Right lung (tissue), 5 donors: ENCODE results near the gene PRSS3. TPM values are rescaled to one million over a fixed set of nuclear protein-coding genes. Genes with fewer than 3 reads are reported as not detected.
"Not testable (repeated sequence)": the region's sequence is repeated elsewhere in the genome, so short reads cannot be mapped to it uniquely, and the experiment has no call there.

ENCODE experiments used
- DNase-seq, 2 donors: peaks; one replicate each; pipeline ENCODE4 v3.0.0-alpha.2; 2013
- polyA plus RNA-seq, 5 donors: library from polyadenylated mRNA; unstranded; fragments of 120-200 nt; gene quantifications; one replicate each; pipeline versions ENCODE4 v1.2.1 to v1.2.3, GENCODE V29; 2013; ENCODE audit warnings: inconsistent platforms in 1 of 5, low replicate concordance in 1 of 5; ENCODE audit not compliant: insufficient read length in 5 of 5, insufficient read depth in 1 of 5

PRSS3 gene
- polyA plus RNA-seq, 5 donors, result 0.29 to 0.83 (median 0.63) TPM; not detected in 2

DNA sequence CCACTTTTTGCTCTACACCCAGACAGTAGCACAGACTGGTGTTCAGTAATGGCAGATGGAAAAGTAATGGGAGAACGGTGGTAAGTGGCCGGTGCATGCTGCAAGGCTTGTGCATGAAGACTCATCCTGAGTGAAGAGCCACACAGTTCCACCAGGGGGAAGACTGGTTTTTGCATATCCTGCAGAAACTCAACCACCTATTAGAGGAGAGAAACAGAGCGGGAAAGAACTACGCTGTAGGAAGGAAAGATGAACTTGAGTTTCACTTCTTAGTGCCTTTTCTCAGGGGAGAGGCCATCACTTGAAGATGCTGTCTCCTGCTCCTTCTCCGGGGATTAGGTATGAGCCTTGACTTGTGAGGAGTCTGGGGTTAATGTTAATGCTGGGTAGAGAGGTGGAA, 9.4 kb upstream of the PRSS3 start:
- no peak for DNase-seq

DNA sequence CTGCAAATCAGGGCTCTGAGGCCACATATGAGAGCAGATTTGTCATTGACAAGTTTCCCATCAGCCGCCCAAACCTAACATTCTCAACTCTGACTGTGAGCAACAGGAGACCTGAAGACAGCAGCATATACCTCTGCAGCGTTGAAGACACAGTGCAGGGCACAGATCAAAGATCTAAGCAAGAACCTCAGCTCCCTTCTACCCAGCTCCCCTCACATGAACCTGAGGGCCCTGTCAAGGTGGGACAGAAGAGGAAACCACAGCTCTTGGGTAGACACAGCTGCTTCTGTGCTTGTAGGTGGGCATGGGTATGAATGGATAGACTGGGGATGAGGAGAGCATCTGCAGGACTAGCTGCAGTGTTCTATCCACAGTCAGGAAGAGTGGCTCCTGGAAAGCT, 8.7 kb upstream of the PRSS3 start:
- no peak for DNase-seq

DNA sequence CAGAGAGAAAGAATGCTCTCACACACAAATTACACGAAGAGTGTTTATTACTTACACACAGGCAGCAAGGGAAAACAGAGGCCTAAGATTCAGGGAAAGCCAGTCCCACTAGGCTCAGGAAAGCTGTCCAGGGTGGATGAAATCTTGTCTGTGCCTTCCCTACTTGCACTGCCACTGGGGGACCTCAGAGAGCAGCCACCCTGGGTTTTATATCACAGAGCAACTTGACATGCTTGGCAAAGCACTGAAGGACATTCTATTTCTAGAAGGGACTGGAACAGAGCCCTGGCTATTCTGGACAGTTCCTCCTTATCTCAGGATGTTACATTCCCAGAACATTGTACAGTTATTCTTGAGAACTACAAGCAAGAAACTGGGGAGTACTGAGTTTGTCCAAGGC, 7.5 kb upstream of the PRSS3 start:
- DNase-seq, result no peak

DNA sequence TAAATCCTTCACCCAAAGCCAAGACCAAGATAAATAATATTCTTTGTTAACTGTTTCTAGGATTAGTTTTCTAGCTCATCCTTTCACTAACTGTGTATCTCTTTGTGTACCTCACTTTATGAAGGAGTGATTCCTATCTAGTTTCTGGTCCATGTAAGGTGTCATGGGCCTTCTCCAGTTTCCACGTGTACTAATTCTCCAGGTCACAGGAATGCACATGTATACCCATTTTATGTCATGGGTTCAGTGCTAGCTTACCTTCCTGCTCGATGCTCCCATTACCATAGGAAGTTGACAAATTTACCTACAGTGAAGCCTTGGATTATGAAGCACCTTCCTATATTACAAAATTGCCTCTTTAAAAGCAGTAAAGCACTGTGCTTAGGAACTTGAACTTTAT, 5.9 kb upstream of the PRSS3 start:
- not testable (repeated sequence) for DNase-seq

DNA sequence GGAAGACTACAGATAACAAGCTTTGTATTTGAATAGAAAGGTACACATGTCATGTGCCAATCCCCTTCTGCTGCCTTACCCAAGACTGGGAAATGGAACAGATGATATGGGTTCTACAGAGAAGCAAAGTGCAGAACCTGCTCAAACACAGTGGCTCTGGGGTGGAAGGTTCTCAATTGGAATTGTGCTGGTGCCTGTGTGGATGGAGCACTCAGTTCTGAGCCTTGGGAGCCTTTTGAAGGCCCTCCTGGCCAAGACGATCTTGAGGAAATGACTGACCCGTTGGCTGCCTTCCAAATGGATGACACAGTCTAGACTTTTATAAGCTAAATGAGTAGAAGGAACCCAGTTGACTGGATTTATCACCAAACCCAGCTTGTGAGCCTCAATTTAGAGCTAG, 4.2 kb upstream of the PRSS3 start:
- DNase-seq, result no peak

DNA sequence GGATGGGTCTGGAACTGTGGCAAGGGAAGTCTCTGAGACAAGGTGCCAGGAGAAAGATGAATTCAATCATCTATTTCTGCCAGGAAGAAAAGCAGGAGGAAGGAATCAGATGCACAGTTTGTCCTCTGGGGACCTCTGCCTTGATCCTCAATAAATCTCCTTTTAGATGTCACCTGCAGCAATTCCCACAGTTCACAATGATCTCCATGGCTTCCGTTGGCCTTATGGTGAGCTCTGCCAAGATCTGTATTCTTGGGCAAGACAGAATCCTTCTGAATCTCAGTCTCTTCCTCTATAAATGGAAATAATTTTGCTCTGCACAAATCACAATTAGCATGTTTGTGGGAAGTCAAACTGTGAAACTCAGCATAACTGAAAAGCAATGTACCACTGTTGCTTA, 1.9 kb upstream of the PRSS3 start:
- DNase-seq, result not testable (repeated sequence)

DNA sequence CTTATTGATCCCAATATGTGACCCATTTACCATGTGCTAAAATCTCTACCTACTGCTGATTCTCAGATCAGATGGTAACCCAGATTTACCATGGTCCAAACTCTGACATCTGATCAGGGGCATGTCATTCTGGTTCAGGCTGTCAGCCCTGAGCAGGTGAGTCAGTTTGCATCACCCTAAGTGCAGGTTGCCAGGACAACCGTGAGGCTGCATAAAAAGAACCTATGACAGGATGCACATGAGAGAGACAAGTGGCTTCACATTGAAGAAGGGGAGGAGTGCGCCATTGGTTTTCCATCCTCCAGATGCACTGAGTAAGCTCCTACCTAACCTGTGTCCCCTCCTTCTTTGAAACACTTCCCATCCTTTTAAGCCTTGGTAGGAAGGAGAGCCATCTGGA, 801 bp upstream of the PRSS3 start:
- no peak for DNase-seq

DNA sequence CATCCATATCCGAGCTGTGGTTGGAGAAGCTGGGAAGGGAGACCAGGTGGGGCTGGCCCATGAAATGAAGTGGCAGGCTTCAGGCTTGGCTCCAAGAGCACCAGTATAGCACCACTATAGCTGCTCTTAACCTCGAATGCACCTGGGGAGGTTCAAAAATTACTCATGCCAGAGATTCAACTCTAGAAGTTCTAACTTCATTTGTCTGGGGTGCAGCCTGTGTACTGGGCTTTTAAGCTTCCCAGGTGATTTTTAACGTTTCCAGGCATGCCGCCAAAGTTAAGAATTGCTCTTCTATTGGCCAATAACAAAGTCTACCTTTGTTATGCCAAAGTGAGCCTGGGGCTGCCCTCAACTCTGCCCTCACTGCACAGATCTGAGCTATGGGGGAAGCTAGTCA, 458 bp downstream of the PRSS3 start:
- no peak for DNase-seq

DNA sequence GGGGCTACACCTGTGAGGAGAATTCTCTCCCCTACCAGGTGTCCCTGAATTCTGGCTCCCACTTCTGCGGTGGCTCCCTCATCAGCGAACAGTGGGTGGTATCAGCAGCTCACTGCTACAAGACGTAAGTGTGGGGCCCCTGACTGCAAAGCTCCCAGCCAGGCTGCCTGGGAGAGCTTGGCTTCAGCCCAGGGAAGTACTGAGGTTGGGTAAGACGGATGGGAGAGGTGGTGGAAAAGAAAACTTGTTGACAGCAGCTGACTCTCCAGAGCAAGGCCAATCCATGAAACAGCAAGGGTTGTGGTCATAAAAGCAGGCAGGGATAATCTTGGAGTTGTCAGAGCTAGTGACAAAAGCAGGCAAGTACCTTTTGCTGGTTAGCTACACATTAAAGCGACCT, 1.3 kb downstream of the PRSS3 start:
- not testable (repeated sequence) for DNase-seq

DNA sequence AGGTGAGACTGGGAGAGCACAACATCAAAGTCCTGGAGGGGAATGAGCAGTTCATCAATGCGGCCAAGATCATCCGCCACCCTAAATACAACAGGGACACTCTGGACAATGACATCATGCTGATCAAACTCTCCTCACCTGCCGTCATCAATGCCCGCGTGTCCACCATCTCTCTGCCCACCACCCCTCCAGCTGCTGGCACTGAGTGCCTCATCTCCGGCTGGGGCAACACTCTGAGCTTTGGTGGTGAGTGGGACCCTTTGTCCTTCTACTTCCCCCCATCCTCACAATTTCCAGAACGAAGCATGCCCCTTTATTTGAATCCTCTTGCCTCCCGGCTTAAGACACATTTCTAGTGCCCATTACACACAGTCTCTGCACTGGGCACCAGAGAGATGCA, 2.5 kb downstream of the PRSS3 start:
- no peak for DNase-seq

DNA sequence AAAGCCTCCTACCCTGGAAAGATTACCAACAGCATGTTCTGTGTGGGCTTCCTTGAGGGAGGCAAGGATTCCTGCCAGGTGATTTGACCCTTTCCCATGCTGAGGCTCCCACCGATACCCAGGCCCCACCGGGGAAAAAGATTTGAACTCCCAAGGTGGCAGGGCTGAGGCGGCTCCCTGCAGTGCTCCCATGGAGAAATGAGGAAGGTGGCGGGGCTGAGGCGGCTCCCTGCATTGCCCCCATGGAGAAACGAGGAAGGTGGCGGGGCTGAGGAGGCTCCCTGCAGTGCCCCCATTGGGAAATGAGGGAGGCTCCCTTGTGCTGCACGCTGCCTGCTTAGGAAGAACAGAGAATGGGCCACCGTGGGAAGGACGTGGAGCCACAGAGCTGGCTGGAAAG, 3.2 kb downstream of the PRSS3 start:
- no peak for DNase-seq

DNA sequence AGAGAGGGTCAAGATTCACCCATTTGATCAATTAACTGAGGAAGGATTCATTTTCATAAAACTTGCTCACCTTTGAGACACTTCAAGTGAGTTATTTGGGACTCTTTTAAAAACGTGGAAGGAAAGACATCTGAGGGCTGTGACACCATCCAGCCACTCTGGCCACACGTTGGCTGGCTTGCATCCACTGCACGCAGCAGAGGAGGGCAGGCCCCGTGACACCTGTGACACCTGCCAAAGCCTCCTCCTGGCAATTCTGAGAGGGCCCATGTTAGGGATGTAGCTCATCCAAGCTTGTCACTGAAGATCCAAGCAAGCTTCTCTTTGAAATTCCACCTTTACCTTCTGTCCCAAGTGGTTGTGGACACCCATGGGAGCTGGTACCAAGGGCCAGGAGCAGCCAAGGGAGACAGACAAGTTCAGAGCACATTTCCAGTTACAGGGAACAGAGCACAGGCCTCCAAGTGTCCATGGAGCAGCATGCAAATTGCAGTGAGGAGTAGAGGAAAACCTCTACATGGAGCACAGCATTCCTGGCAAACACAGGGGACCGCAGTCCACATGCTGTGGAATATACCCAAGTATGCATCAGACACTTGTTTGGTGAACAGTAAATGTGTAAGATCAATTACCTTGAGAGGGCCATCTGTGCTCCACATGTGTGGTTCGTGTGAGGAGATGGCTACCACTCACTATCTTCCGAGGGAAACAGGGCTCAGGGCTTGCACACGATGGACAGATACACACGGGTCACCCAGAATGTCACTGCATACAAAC, 4.8 kb downstream of the PRSS3 start:
- DNase-seq, result no peak

DNA sequence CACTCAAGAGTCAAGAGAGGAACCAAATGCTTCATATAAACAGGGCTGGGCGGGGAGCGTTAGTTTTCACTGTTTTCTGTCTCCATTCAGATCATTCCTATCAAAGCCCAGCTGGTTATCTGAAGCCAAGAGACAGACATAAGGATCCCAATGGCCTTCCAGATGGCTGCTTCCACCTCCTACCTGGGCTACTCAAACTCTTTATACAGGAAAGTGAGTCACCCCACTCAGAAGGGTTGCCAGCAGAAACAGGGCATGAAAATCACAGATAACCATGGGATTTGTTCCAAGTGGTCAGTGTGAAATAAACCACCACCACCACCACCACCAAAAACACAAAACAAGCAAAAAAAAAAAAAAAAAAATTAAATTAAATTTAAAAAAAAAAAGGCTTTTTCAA, 5.5 kb downstream of the PRSS3 start:
- no peak for DNase-seq

DNA sequence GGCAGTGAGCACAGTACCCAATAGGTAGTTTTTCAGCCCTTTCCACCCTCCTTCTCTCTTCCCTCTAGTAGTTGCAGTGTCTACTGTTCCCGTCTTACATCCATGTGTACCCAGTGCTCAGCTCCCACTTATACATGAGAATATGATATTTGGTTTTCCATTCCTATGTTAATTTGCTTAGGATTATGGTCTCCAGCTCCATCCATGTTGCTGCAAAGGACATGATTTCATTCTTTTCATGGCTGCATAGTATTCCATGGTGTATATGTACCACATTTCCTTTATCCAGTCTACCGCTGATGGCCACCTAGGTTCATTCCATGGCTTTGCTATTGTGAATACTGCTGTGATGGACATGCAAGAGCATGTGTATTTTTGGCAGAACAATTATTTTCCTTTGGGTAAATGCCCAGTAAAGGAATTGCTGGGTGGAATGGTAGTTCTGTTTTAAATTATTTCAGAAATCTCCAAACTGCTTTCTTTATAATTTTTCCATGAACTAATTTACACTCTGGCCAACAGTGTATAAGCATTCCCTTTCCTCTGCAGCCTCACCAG, 6.7 kb downstream of the PRSS3 start:
- not testable (repeated sequence) for DNase-seq

DNA sequence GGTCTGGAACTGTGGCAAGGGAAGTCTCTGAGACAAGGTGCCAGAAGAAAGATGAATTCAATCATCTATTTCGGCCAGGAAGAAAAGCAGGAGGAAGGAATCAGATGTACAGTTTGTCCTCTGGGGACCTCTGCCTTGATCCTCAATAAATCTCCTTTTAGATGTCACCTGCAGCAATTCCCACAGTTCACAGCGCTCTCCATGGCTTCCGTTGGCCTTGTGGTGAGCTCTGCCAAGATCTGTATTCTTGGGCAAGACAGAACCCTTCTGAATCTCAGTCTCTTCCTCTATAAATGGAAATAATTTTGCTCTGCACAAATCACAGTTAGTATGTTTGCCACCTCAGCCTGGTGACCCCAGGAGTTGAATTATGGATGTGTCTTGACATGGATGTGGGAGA, 8.8 kb downstream of the PRSS3 start:
- not testable (repeated sequence) for DNase-seq

DNA sequence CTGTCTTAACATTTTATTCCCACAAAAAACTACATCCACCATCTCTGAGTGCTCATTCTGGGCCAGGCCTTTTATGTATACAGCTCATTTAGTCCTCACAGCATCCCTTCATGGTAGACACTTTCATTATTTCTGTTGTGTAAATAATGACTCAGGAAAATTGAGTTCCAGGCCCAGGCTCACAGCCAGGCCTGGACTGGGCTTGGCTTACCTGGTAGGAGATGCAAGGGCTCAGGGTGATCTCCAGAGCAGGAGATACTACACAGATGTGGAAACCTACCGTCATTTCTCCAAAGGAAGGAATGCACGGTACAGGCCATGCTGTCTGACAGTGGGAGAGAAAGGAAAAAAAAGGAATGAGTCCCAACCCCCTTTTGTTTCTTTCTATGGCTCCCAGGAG, 11.8 kb downstream of the PRSS3 start:
- DNase-seq, result not testable (repeated sequence)

DNA sequence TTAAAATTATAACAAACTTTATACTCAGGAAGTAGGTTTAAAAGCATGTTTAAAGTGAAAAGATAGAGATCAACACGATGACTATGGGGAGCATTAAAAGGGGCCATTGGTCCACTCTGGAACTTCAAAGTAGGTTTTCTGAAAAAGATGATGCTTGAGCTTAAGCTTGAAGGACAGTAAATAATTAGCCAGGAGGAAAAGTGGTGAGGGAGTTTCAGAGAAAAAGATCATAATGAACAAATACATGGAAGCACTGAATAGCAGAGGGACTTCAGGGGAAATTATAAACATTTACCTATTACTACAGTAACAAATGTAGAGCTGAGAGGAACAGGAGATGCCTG, 13.6 kb downstream of the PRSS3 start:
- not testable (repeated sequence) for DNase-seq

DNA sequence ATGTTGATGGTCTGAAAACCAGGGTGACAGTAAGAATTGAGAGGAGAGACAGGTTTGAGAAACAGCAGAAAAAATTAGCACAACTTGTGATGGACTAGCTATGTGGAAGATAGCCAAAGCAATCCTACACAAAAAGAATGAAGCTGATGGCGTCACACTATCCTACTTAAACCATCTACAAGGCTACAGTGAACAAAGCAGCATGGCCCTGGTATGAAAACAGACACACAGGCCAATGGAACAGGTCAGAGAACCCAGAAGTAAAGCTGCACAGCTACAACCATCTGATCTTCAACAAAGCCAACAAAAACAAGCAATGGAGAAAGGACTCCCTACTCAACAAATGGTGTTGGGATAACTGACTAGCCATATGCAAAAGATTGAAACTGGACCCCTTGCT, 14.1 kb downstream of the PRSS3 start:
- DNase-seq, result no peak

DNA sequence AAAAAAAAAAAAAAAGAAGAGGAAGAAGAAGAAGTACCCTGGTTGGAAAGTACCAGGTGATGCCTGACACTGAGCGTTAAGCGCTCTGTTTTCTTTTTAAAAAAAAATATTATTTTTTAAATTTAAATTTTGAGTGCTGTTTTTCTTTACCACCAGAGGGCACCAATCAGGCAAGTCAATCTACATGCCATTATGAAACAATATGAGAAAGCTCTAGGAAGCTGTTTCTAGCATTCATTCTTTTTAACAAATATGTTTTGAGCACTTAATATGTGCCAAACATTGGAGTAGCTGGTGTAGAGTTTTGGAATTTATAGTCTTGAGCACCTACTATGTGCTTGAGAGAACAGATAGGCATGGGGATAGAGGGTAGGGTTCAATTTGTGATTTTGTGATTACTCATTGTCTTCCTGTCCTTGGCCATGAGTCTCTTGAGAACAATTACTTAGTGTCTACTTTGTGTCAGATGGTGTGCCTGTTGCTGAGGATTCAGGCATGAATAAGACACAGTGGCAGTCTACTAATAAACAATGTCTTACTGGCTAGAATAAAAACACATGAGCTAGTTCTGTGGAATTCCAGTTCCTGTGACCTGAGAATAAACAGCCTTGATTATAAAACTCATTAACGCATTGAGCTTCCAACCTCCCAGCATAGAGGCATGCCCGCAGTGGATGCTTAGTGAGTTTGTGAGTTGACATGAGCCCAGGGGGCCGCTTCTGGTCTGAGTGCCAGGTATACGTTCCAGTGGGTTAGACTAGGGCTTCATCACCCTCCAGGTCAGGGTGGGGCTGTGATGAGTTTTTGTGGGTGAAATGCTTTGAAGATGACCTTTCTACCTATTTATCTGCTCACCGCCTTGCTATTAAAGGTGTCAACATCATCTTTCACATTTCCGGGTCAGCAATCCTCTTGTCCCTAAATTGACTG, 18.6 kb downstream of the PRSS3 start:
- peak in 1 of 2 donors; percentile 19 for DNase-seq

DNA sequence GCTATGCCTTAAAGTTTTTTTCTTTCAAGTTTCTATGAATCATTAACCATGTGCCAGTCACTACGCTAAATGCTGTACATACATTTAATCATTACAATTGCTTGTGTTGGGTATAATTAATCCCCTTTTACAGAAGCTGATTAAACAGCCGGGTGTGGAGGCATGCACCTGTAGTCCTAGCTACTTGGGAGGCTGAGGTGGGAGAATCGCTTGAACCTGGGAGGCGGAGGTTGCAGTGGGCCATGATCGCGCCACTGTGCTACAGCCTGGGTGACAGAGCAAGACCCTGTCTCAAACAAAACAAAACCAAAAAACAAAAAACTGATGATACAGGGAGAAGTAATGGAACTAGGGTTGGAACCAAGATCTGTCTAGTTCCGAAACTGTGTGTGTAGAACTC, 20.4 kb downstream of the PRSS3 start:
- DNase-seq, result no peak

DNA sequence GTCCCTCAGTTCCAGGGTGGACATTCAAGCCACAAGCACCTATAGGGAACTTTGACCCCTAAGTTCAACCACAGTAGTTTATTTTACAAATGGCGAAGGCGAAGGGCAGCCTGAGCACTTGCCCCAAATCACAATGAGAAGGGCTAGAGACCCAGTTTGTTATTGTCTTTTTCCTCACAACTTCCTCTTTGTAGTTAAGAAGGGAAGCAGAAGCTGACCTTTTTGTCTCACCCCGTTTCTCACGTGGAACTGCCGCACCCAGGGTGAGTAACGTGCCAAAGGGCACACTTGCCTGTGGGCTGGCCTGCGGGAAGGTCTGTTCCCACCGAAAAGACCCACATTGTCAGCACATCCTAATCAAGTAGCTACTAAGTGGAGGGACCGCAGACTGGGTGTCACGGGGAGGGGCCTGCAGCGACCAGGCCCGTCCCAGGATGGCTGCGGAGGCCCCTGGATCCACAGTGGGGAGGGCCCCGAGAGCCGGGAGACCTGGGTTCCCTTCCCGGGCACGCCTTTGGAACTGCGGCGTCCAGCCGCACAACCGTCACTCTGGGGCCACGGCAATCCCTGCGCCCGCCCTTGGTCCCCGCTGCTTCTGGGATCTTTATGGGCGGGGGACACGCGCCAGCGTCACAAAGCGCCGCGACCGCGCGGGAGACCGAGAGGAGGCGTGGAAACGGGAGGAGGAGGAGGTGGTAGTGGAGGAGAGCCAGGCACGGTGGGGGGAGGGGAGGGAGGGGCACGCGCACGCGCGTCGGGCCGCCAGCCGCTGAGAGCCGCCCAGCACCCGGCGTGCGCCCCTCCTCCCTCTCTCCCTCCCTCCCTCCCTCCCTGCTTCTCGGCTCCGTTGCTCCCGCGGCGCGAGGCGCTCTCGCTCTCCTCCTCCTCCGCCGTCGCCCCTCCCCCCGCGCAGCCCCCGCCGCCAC, 21.2 kb downstream of the PRSS3 start, which contains the start of gene UBE2R2:
UBE2R2 (plus strand) TSS at position 834 of the 926 bp plus-strand sequence. CDS start 598 bp downstream, outside the sequence.
- peak; percentile 97 to 99 for DNase-seq
